Measurements from ENCODE around the gene ASRGL1.

Gene ASRGL1

DNA sequence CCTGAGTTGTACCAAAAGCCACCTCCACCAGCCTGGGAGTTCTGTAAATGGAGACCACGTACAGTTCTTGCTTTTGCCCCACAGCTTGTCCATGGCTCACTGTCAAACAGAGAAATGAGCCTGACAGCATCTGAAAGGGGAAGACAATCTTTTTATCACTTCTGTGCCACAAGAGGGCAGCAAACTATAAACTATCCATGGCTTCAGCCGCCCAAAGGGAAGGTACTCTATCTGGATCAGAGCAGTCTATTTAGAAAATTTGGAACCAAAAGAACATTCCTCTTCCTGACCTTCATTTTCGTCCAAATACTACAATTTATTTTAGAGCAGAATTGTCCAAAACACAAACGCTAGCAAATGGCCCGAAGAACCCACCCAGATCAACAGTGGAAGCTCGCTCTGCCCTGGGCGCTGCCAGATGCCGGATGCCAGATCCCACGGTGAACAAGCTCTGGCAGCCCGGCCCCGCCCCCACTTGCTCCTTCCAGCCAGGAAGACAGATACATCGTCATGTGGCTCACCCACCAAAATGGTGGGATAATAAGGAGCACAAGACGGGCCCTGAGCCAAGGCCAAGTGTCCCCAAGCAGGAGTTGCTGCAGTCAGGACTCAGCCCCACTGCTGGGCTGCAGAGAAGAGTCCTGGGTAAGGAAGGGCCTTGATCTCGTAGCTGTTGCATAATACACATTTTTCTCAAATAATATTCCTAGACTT is 57.7 kb downstream of the ASRGL1 start:
- DNase-seq = peak; percentile 81

DNA sequence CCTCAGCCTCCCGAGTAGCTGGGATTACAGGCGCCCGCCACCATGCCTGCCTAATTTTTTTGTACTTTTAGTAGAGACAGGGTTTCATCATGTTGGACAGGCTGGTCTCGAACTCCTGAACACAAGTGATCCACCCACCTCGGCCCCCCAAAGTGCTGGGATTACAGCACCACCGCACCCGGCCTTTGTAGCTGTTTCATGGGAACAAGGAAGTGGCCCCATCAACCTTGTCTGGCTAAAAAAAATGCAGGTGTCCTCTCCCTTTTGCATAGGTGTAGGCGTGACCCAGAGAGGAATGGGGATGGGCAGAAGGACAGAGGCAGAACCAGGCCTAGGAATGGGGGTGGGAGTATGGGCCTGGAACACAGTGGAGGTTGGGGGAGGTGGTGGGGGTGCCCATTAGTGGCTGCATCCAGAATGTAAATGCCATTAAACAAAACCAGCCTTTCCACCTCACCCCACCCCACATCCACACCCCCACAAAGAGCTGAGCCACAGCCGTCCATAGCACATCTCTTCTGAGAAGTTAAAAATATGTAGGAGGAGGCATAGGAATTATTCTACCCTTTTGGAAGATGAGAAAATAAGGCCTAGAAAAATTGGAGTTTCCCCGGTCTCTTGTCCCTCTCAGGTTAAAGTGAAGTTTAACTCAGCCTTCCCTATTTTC is 58.8 kb downstream of the ASRGL1 start:
- DNase-seq = no peak

DNA sequence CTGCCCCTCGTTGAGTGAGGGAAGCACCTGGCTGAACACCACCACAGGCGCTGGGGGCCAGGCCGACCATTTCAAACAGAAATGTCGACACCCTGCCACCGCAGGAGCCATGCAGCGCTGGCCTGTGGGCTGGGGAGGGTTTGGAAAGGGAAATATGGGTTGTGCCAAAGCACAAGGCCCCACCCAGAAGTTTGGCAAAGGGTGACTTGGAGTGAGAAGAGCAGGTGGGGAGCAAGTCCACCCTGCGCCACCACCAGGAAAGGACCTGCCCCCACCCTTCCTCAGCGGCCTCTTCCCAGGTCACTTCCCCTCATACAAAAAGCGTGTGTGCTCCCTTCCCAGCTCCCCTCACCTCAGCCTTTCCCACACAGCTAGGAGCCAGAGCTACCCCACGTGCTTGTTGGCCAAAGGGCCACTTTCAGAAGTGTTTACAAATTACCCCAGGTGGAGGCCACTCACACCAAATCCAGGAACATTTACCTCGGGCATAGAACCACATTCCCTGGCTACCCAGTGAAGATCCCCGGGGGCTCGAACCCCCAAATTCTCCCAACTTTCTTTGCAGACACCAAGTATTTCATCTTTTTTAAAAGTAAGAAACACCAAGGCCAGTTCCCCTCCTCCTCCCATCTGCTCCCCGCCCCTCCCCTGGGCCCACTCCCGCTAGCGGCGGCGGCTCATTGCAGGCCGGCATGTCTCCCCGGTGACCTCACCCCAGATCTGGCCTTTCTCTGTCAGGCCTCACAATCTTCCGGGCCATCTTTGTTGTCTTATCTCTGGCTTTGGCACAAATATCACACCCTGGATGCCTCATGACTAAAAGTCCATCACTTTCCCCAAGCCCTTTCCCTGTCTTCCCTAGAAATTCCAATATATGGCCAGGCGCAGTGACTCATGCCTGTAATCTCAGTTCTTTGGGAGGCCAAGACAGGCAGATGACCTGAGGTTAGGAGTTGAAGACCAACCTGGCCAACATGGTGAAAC is 61.1 kb downstream of the ASRGL1 start:
- DNase-seq = no peak

DNA sequence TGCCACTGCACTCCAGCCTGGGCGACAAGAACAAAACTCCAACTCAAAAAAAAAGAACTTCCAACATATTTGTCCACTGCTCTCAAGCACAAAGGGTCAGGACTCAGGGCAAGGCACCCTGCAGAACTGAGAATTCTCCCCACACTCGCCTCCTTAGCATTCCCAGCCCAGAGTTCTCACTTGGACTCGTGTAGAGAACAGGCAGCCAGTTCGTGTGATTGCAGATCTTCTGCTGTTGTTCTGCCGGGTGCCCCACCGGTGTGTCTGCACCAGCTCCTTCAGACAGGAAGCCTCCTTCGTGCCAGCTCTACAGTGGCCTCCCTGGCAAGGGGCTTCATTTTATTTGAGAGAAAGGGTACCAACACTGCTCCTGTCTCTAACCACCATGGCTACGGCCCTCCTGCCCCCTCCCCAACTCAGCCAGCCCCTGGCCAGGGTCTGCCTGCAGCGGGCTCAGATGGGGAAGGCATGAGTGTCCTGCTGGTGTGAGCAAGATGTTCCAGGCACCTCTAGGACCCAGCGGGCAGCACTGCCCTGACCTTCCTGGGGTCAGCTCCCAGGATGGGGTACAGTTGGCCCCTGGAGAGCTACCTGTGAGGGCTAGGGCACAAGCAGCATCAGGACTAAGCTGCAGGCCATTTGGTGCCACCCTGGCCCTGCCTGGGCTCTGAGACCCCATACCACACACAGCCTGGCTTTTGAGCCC is 62.1 kb downstream of the ASRGL1 start:
- DNase-seq = no peak

DNA sequence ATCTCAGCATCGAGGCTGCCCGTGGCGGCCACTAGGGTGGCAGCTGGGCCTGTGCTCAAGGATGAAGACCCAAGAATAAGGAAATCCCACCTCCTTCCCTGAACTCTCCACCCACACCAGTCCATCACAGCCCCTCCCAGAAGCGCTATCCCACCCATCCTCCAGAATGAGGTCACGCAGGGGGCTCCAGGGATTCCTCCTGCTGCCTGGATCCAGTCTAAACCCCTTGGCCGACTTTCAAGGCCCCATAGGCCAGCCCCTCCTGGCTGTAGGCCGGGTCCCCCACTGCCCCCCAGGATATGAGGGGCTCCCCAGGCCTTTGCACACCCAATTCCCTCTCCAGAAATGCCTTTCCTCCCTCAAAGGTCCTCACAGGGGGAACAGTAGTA is 62.6 kb downstream of the ASRGL1 start:
- no peak for DNase-seq

DNA sequence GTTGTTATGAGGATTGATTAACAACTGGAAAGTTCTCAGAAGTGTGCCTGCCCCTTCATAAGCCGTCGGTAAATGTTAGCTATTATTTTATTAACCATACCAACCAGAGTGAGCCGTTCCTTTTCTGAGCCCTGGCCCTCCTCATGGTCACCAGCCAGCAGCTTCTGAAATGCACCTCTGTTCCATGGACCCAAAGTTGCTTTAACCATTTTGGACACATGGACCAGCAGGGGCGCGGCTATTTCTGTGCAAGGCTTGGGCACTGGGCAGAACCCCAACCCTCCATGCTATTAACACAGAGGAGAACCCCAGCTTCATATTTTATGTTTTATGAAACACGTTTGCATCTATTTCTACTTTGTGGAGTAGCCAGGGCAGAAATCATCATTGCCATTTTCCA is 63.0 kb downstream of the ASRGL1 start:
- DNase-seq = no peak

DNA sequence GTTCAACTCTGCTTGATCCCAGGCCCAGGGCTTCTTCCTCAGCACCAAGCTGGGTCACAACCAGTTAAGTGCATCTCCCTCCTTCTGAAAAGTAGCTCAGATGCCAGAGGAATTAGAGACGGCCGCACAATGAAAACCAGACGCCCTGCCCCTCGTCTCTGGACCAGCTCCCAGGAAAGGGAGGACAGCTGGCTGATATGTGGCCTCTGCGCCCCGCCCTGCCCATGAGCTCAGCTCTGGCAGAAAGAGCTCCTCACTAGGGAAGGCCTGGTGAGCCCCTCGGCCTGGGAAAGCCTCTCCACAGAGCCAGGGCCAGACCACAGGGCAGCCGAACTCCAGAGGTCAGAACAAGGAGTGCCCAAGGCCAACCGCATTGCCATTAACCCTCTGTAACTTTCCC is 63.5 kb downstream of the ASRGL1 start:
- no peak for DNase-seq

DNA sequence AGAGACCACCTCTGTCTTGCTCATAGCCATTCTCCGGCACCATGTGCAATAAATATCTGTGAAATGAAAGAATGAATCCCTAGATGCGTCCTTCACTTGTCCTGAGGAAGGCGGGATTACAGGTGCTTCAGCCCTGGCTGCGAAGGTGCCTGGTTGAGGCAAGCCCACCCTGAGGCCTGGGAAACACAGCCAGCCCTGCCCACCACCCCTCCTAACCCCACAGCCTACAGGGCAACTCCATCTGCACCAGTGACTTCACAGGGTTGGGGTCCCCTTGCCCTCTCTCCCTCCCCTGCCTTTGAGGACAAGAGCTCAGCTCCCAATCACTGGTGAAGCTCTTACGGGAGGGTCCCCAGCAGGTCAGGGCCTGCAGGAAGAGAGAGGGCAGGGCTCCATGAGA is 64.1 kb downstream of the ASRGL1 start:
- no peak for DNase-seq

DNA sequence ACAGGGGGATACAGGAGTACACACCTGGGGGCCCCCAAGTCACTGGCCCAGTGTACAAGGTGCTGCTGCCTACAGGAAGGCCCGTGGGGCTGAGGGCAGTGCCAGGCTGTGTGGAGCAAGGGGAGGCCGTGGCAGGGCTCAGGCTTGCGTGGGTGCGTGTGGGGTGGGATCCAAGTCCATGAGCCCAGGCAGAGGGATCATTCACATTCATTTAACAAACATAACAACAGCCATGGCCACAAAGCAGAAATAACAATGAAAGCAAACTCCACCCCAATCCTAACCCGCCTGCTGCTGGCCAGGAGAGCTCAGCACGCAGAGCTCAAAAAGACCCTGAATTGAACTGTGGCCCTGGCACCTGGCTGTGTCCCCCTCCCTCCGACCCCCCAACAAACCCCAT is 64.6 kb downstream of the ASRGL1 start:
- DNase-seq = no peak

DNA sequence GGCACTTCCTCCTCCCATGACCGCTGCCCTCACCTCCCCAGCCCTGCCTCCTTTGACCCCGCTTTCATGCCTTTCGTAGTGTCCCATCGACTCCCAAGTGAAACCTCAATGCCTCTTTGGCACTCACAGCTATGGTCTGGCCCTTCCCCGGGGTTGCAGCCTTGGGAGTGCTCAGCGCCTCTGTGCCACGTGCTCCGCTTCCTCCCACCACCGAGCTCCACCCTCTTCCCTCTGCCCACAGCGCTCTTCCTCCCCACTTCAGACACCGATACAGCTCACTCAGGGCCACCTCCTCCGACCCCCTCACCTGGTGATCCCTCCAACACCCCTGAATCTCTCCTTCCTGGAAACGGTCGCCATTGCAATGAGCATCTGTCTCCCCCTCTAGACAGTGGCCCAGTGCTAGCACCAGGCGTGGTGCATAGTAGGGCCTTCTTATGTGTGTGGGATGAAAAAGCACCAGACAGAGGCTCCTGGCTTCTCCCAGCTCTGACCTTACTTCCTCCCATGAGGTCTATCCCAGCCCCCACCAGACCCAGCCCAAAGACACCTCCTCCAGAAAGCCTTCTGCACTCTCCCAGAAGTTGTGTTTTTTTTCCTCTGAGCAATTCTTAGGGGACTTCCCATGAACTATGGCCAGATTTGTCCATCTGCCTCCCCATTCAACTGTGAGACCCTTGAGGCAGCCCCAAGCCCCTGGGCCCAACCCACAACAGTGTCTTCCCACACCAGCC is 65.1 kb downstream of the ASRGL1 start:
- DNase-seq = no peak

DNA sequence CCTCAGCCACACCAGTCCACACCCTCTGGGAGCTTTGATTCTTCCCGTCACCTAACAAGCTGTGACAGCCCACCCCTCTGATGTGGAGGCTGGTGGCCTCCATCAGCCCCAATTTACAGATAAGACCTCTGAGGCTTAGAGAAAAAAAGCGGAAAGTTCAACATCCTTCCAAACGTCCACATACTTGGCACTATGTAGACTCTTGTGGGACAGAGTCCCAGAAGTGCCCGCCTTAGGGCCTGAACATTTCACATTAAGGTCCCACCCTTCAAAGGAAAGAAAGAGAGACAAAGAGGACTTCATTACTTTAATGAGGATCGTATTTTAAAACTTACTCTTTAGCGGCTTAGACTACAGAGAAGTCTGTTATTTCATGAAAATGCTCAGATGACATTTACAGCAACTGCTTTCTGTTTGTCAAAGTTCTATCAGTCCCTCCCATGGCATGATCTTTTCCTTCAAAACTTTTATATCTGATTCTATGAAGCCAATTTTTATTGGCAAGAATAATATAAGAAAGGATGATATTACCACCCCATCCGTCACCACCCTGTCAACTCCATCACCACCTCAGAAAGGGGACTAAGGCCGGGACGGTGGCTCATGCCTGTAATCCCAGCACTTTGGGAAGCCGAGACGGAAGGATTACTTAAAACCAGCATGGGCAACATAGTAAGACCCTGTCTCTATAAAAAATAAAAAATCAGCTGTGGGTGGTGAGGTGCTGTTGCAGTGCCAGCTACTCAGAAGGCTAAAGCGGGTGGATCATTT is 65.9 kb downstream of the ASRGL1 start:
- DNase-seq = no peak

DNA sequence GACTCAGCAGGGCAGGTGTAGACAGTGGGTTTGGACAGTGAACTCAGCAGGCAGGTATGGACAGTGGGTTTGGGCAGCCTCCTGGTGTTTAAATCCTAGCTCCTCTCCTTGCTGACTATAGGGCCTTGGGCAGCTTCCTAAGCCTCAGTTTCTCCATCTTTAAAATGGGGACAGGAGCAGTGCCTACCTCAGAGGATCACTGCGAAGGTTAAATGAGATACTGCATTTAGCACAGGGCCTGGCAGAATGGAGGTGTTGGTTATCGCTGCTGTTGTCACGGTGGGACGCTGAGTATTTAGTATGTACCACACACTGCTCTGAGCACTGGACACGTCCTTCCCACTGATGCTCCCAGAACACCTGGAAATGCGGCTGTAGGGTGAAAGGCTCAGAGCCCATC is 67.2 kb downstream of the ASRGL1 start:
- DNase-seq = no peak

DNA sequence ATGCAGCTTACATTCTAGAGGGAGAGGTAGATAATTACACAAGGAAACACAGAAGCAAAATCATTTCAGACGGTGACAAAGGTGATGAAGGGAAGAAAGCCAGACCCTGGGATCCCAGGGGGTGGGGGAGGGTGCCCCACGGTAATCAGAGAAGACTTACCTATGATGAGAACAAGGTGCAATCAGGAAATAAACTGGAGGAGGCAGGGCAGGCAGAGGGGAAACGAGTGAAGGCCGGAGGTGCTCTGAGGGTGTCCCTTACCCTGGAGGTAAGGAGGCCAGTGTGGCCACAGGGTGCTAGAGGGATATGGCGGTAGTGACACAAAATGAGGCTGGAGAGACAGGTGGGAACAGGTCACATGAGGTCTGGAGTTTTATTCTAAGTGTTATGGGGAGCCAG is 67.7 kb downstream of the ASRGL1 start:
- no peak for DNase-seq

DNA sequence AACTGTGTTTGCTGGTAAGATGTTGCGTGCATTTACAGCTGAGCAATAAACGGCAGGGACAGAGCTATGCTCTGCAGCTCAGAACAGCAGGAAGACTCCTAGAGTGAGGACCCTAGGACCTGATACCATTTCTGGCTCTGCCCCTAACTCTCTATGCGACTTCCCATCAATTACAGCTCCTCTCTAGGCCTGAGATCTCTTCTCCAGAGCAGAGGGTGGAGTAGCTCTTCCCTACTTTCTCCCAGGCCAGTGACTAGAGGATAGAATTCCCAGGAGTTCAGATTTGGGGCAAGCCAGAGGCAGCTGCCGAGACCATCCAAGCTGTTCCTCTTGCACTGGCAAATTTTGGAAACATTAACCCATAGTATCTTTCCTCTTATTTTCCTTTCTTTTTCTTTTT is 68.8 kb downstream of the ASRGL1 start:
- DNase-seq = no peak

DNA sequence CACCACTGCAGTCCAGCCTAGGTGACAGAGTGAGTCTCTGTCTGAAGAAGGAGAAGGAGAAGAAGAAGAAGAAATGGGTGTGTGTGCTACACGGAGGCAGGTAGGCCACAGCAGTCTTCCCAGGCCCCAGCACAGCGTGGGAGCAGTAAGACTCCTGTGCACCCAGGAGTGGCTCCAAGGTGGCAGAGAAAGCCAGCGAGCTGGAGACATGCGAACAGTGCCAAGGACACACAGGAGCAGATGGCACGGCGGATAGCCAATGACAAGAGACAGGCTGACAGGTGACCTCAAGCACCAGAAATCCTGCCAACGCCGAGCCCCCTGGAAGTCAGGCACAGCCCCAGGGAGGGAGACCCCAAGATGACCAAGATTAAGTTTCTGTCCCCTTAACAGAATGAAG is 72.6 kb downstream of the ASRGL1 start:
- no peak for DNase-seq

DNA sequence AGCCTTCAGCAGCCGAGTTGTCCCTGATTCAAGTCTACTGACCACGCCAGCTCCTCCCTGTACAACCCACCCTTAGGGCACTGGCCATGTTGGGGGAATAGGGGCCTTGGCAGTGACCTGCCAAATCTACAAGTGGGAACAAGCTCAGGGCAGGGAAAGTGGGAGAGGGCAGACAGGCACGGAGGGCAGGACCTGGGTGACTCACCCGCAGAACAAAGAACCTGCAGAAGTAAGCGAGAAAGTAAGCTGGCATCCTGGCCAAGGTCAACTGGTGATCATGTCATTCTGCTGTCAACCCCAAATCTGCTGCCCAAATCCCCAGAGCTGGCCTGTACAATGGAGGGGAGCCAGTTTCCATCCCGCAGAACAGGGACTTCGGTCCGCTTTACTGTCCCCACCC is 73.7 kb downstream of the ASRGL1 start:
- DNase-seq = no peak

DNA sequence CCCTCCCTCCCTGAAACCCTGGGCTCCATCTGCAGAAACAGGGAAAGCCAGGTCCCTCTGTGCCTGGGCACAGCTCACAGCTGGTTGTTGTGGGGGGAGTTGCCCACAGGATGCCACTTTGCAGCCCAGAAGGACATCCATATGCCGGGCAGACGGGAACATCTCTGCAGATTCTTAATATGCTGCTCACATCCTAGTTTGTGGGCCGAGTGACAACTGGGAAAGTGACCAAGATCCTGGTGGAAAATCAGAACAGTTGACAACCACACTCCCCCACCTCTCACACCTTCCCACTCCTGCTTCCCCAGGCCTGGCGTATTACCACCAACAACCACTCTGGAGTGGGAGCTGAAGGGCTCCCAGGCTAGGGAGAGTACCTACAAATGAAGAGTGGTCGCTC is 74.3 kb downstream of the ASRGL1 start:
- no peak for DNase-seq

DNA sequence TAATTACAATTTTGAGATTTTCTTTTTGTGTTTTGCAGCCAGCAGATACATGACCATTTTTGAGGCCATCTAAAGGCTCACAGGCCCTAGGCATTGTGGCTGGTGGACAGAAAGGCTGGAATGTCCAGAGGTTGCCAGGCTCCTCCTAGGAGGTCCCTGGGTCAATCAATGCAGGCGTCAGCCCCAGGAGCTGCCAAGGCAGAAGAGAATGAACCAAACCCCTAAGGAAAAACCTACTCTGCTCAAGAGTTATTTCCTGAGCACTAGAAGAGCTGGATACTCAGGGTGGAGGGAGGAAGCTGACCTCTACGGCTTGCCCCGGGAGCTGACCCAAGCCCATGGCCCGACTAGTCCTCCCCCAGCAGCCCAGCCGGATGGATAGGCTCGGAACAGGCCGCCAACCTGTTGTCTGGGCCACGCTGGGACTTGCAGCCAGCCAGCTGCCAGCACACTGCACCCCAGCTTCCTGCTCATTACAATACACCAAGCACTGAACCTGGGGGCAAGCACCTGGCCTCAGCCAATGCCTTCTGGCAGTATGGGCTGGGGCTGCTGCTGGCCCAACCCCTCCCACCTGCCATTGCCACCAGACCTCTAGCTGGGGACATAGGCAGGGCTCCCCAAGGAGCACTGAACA is 75.9 kb downstream of the ASRGL1 start:
- no peak for DNase-seq

DNA sequence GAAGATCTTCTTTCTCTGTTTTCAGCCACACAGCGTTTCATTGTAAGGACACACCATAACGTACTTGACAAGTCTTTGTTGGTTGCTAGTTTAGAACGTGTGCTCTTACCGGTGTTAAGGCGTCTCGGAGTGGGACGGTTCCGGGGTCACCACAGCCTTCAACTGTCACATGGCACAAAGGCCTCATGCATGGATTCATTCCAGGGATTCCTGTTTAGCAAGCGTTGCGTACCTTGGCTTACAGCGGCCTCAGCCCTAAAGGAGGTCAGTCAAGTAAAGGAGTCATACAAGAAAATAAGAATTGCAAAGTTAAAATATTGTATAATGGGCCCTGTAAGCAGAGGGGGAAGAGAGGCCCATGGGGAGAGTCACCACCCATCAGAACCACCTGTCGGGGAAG is 79.3 kb downstream of the ASRGL1 start:
- DNase-seq = no peak

DNA sequence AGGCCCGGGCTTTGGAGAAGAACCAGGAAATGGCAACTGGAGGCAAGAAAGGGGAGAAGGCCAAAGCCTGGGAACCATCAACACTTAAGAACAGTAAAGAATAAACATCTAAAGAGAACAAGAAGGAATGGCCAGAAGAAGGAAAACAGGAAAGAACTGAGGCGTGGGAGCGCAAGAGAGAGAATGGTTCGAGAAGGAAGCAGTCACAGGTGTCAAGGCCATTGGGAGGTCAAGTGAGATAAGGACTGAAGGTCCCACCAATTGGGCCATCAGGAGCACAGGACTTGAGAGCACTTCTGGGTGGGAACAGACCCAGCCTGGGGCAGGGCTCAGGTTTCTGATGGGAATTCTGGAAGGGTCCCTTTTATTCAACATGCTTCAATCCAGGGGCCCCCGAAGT is 80.9 kb downstream of the ASRGL1 start:
- DNase-seq = no peak

DNA sequence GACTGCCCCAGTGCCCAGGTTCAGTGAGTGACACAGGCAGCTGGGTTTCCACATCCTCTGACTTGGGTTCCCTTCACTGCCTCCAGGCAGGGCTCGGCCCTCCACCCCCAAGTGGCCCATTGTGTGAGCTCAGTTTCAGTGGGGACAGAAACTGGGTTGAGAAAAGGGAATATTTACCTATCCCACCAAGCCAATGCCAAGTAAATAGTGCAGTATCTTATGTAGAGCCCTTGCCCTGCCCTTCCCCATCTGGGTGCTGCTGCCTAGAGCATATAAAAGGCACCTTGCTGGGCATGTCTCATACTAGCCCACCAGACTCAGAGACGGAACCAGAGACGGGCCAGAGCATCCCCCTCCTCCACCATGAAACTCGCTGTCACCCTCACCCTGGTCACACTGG is 81.5 kb downstream of the ASRGL1 start, which contains the start of gene SCGB1A1:
Gene SCGB1A1, plus strand, starts transcription at position 301 of the 400 bp plus-strand sequence. Its CDS starts 63 bp downstream, at position 364.
- no peak for DNase-seq

Measured in NCI-H748 treated with DMSO at 0.1 percent for 48 hours (cell line).